Skeletal muscle satellite cell (primary cell): ENCODE data around the gene MAP1LC3C. TPM values are rescaled to one million over a fixed set of nuclear protein-coding genes. Genes with fewer than 3 reads are reported as not detected.
A peak's percentile ranks its signal among the peaks of the same experiment; 100 is the strongest.

Source experiments
- H3K27me3 ChIP-seq: 2 replicates; pipeline ENCODE4 v1.7.0; 2013; ENCODE audit warnings: low read length; ENCODE audit not compliant: control insufficient read depth, insufficient read depth
- H3K36me3 ChIP-seq: 2 replicates; pipeline ENCODE4 v1.7.0; 2013; ENCODE audit warnings: mild to moderate bottlenecking, control low read depth, low read length; ENCODE audit not compliant: insufficient read depth
- H3K4me1 ChIP-seq: 2 replicates; pipeline ENCODE4 v1.7.0; 2013; ENCODE audit warnings: low read length; ENCODE audit not compliant: control insufficient read depth, insufficient read depth
- H3K4me2 ChIP-seq: 2 replicates; pipeline ENCODE4 v1.7.0; 2013; ENCODE audit warnings: mild to moderate bottlenecking, low read length
- H3K4me3 ChIP-seq: 2 replicates; pipeline ENCODE4 v1.7.0; 2013; ENCODE audit warnings: low read length
- H3K9ac ChIP-seq: 2 replicates; pipeline ENCODE4 v1.7.0; 2013; ENCODE audit warnings: mild to moderate bottlenecking, low read depth, low read length, moderate library complexity
- H3K9me3 ChIP-seq: replicated peaks from 2 replicates; pipeline ENCODE4 v1.7.0; 2013; ENCODE audit warnings: mild to moderate bottlenecking, control low read depth, low read length
- total RNA-seq: library from RNA; depleted of rRNA; stranded (reverse); fragments of >200 nt; gene quantifications from 2 replicates; pipeline ENCODE4 v1.2.3, GENCODE V29; 2012; rRNA removed

MAP1LC3C gene
- 0.51 and 0.87 TPM in 2 replicates for total RNA-seq

GRCh38 chr1:241999026-241999425, at the start of gene MAP1LC3C:
Gene MAP1LC3C (minus strand): TSS chr1:241999098. CDS start chr1:241999008, 90 bp downstream.
- H3K4me3 ChIP-seq = peak within 1 kb of the TSS; percentile 48
- no peaks in the 10 kb centered on the region for H3K9me3 ChIP-seq
- no peaks in the 10 kb centered on the region for H3K36me3 ChIP-seq
- peak within 1 kb of the TSS; percentile 68 for H3K4me2 ChIP-seq
- peak within 1 kb of the TSS; percentile 40 for H3K9ac ChIP-seq
- no peaks in the 10 kb centered on the region for H3K27me3 ChIP-seq
- peaks cover 5% of the 10 kb centered on the region for H3K4me1 ChIP-seq

DNA sequence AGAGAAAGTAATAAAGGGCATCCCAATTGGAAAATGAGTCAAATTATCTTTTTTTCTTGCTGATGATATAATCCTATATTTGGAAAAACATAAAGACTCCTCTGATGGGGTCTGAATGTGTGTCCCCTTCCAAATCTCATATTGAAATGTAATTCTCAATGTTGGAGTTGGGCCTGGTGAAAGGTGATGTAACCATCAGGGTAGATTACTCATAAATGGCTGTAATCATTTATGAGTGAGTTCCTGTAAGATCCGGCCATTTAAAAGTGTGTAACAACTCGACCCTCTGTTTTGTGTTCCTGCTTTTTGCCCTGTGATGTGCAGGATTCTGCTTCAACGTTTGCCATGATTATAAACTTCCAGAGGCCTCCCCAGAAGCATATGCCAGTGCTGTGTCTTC, 44.3 kb upstream of the MAP1LC3C start:
- no peaks in the 10 kb centered on the region for H3K4me1 ChIP-seq
- H3K9ac ChIP-seq = no peak overlapping the region
- H3K27me3 ChIP-seq = no peaks in the 10 kb centered on the region
- H3K4me2 ChIP-seq = no peak overlapping the region
- no peak overlapping the region for H3K4me3 ChIP-seq
- H3K36me3 ChIP-seq = no peaks in the 10 kb centered on the region
- no peaks in the 10 kb centered on the region for H3K9me3 ChIP-seq

DNA sequence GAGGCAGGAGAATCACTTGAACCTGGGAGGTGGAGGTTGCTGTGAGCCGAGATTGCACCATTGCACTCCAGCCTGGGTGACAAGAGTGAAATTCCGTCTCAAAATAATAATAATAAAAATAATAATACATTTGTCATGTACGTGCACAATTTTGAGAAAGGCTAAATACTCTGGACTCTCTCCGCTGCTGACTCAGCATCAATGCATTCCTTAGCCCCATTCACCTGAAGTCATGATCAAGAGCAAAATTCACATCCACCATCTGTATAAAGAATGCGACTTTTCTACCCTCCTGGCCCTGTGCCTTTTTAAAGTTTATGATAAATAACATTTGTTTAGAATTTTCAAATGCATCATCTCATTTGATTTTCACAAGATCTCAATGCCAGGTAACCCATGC, 35.5 kb upstream of the MAP1LC3C start:
- Histone ChIP-seq H3K4me2 (no peak overlapping the region), H3K4me3 (no peak overlapping the region), H3K27me3 (no peaks in the 10 kb centered on the region), H3K4me1 (no peaks in the 10 kb centered on the region), H3K9ac (no peak overlapping the region), H3K36me3 (no peaks in the 10 kb centered on the region), H3K9me3 (no peaks in the 10 kb centered on the region)

DNA sequence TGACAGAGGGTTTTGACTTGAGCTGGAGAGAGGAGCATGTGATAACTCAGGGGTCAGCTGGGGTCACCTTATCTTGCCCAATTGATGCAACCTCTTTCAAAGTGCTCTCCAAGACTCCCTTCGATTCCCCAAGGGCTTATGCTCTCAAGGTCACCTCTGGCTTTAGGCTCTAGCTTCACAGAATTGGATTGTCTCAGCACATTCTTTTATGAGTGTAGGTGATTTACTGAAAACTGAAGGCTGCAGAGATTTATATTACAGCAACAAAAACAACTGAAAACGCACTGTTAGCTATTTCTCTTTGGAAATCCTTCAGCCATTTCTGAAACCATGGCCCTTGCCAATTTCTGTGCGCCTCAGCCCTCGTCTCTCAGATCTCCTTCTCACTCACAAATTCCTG, 34.5 kb upstream of the MAP1LC3C start:
- H3K4me1 ChIP-seq = no peaks in the 10 kb centered on the region
- no peak overlapping the region for H3K4me2 ChIP-seq

GRCh38 chr1:242030071-242030470, 31.2 kb upstream of the MAP1LC3C start:
- Histone ChIP-seq H3K4me2 (no peak overlapping the region), H3K36me3 (no peaks in the 10 kb centered on the region), H3K27me3 (no peaks in the 10 kb centered on the region), H3K9ac (no peak overlapping the region), H3K4me1 (no peaks in the 10 kb centered on the region), H3K9me3 (no peaks in the 10 kb centered on the region), H3K4me3 (no peak overlapping the region)

More for the DNA sequence above, 34.5 kb upstream of the MAP1LC3C start:
- Histone ChIP-seq H3K27me3 (no peaks in the 10 kb centered on the region), H3K9ac (no peak overlapping the region), H3K4me3 (no peak overlapping the region), H3K36me3 (no peaks in the 10 kb centered on the region), H3K9me3 (no peaks in the 10 kb centered on the region)

DNA sequence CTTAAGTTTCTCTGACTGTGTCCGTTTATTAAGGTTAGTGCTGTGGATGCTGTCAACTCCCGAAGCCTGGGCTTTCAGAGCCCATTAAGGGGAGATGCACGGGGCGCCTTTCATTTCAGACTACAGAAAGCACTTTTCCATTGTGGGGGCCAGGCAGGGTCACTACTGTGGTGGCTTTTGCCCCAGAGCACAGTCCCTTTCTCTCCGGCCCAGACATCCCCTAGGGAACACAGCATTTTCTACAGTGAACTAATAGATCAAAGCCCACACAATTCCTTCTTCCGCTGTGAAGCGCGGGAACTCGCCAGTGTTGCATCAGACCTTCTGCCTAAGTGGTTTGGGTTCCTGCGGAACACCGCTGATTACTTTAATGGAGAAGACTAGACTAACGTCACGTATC, 26.8 kb upstream of the MAP1LC3C start:
- no peak overlapping the region for H3K4me3 ChIP-seq
- no peaks in the 10 kb centered on the region for H3K36me3 ChIP-seq
- no peak overlapping the region for H3K9ac ChIP-seq
- no peaks in the 10 kb centered on the region for H3K27me3 ChIP-seq
- H3K4me1 ChIP-seq = no peaks in the 10 kb centered on the region
- no peak overlapping the region for H3K4me2 ChIP-seq
- no peaks in the 10 kb centered on the region for H3K9me3 ChIP-seq

DNA sequence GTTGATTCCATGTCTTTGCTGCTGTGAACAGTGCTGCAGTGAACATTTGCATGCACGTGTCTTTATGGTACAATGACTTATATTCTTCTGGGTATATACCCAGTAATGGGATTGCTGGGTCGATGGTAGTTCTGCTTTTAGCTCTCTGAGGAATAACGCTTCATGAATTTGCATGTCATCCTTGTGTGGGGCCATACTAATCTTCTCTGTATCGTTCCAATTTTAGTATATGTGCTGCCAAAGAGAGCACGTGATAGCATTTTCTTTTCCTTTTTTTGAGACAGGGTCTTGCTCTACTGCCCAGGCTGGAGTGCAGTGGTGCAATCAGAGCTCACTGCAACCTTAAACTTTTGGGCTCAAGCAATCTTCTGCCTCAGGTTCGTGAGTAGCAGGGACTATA, 24.9 kb upstream of the MAP1LC3C start:
- no peaks in the 10 kb centered on the region for H3K4me1 ChIP-seq
- H3K27me3 ChIP-seq = no peaks in the 10 kb centered on the region
- H3K4me3 ChIP-seq = no peak overlapping the region
- H3K4me2 ChIP-seq = no peak overlapping the region
- no peak overlapping the region for H3K9ac ChIP-seq
- no peaks in the 10 kb centered on the region for H3K36me3 ChIP-seq
- no peaks in the 10 kb centered on the region for H3K9me3 ChIP-seq

DNA sequence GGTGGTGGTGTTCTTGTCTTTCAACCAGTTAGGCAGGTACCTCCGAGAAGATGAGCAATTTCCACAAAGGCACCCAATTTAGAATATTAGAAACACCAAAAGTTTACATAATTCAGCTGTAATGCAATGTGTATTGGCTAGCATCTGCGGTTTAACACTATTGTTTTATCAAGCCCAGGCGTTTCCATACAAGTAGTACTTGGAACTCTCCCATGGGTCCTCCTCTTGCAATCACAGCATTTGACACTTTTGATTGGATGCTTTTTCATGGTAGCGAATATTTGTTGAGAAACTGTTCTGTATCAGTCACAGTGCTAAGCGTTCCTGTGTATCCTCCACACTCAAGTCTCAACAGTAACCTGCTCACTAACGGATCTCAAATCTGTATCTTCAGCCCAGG, 20.1 kb upstream of the MAP1LC3C start:
- Histone ChIP-seq H3K4me1 (no peaks in the 10 kb centered on the region), H3K9ac (no peak overlapping the region), H3K9me3 (no peaks in the 10 kb centered on the region), H3K4me3 (no peak overlapping the region), H3K4me2 (no peak overlapping the region), H3K27me3 (no peaks in the 10 kb centered on the region), H3K36me3 (no peaks in the 10 kb centered on the region)

GRCh38 chr1:242017580-242018233, 18.8 kb upstream of the MAP1LC3C start:
- Histone ChIP-seq H3K9ac (no peak overlapping the region), H3K4me3 (no peak overlapping the region), H3K4me1 (no peaks in the 10 kb centered on the region), H3K9me3 (no peaks in the 10 kb centered on the region), H3K36me3 (no peaks in the 10 kb centered on the region), H3K4me2 (no peak overlapping the region), H3K27me3 (no peaks in the 10 kb centered on the region)

DNA sequence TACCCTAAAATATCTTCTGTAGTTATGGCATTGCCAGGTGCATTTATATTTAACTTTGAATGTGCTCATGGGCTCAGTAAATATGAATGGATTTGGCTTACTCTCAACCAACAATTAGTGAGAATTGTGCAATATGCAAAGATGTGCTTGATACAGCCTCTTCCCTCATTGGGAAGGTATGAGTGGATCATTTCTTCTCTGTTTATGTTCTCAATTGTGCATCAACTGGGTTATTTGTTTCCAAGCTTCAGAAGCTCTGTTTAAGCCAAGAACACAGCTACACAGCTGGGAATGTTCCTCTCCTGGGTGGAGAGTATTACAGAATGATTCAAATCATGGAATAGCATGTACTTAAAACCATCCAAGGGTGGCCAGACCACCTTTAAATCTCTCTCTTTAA, 17.6 kb upstream of the MAP1LC3C start:
- no peak overlapping the region for H3K4me2 ChIP-seq
- no peaks in the 10 kb centered on the region for H3K9me3 ChIP-seq
- H3K9ac ChIP-seq = no peak overlapping the region
- no peak overlapping the region for H3K4me3 ChIP-seq
- H3K27me3 ChIP-seq = no peaks in the 10 kb centered on the region
- no peaks in the 10 kb centered on the region for H3K36me3 ChIP-seq
- no peaks in the 10 kb centered on the region for H3K4me1 ChIP-seq

DNA sequence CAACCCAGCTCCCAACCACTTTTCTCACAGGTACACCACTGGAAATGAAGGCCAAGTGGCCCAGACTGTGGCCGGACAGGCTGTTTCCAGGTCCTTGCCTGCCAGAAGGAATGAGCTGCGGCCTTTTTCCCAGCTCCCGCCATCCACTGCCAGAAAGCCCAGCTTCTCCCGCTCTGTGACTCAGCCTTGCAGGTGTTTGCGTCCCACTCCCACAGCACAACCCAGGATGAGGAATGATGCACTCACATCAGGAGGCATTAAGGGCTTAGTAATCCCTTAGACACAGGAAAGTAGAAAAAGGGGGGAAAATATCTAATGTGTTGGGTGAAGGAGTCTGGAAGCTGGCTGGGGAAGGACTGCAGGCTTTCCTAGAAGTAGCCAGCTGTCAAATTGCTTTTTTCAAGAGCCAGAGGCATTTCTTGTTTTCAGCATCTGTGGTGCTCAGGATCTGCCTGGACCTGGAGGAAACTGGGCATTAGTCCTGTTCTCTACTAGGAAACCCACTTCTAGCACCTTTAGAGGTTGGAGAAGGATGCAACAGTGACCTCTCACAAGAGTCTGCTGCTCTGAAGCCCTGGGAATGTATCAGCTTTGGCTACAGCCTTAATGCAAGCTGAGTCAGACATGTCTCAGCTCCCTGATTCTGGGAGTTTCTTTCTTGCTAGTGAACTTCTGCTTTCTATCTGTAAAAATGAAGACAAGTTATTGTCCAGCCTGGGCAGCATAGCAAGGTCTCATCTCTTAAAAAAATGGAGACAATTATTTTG, 13.2 kb upstream of the MAP1LC3C start:
- H3K36me3 ChIP-seq = no peaks in the 10 kb centered on the region
- no peak overlapping the region for H3K4me3 ChIP-seq
- no peak overlapping the region for H3K9ac ChIP-seq
- H3K4me2 ChIP-seq = no peak overlapping the region
- H3K27me3 ChIP-seq = peaks cover 10% of the 10 kb centered on the region
- no peaks in the 10 kb centered on the region for H3K9me3 ChIP-seq
- no peaks in the 10 kb centered on the region for H3K4me1 ChIP-seq
